Measurements from ENCODE around the gene GFOD1.
"Not testable (repeated sequence)": the region's sequence is repeated elsewhere in the genome, so short reads cannot be mapped to it uniquely, and the experiment has no call there.

Gene GFOD1

GRCh38 chr6:13354331-13355042 is 132.9 kb downstream of the GFOD1 start:
- in situ Hi-C loops (cut with MboI; ENCODE audit: low pct_unique_long_range_greater_than_20kb, low sequenced_read_pairs): no loop called here
- peak; percentile 95 for DNase-seq

GRCh38 chr6:13352165-13352564 is 135.2 kb downstream of the GFOD1 start:
- in situ Hi-C loops (cut with MboI; ENCODE audit: low pct_unique_long_range_greater_than_20kb, low sequenced_read_pairs): no loop called here
- DNase-seq: no peak

GRCh38 chr6:13351271-13351670 is 136.1 kb downstream of the GFOD1 start:
- no peak for DNase-seq
- in situ Hi-C loops (cut with MboI; ENCODE audit: low pct_unique_long_range_greater_than_20kb, low sequenced_read_pairs): no loop called here

- in situ Hi-C loops (cut with MboI; ENCODE audit: low pct_unique_long_range_greater_than_20kb, low sequenced_read_pairs): no loop called here
- DNase-seq: no peak
Observed at GRCh38 chr6:13349811-13350506, 137.4 kb downstream of the GFOD1 start.

- DNase-seq: no peak
- in situ Hi-C loops (cut with MboI; ENCODE audit: low pct_unique_long_range_greater_than_20kb, low sequenced_read_pairs): no loop called here
Observed at GRCh38 chr6:13348334-13349113, 138.9 kb downstream of the GFOD1 start.

GRCh38 chr6:13346245-13346644 is 141.2 kb downstream of the GFOD1 start:
- in situ Hi-C loops (cut with MboI; ENCODE audit: low pct_unique_long_range_greater_than_20kb, low sequenced_read_pairs): no loop called here
- no peak for DNase-seq

- in situ Hi-C loops (cut with MboI; ENCODE audit: low pct_unique_long_range_greater_than_20kb, low sequenced_read_pairs): no loop called here
- DNase-seq: no peak
Observed at GRCh38 chr6:13342414-13343019, 144.9 kb downstream of the GFOD1 start.

- no peak for DNase-seq
- in situ Hi-C loops (cut with MboI; ENCODE audit: low pct_unique_long_range_greater_than_20kb, low sequenced_read_pairs): no loop called here
Observed at GRCh38 chr6:13339863-13340630, 147.4 kb downstream of the GFOD1 start.

- DNase-seq: peak; percentile 79
- in situ Hi-C loops (cut with MboI; ENCODE audit: low pct_unique_long_range_greater_than_20kb, low sequenced_read_pairs): no loop called here
Observed at GRCh38 chr6:13338038-13338437, 149.4 kb downstream of the GFOD1 start.

GRCh38 chr6:13336553-13336952 is 150.8 kb downstream of the GFOD1 start:
- in situ Hi-C loops (cut with MboI; ENCODE audit: low pct_unique_long_range_greater_than_20kb, low sequenced_read_pairs): no loop called here
- DNase-seq: peak; percentile 88

- no peak for DNase-seq
- in situ Hi-C loops (cut with MboI; ENCODE audit: low pct_unique_long_range_greater_than_20kb, low sequenced_read_pairs): no loop called here
Observed at GRCh38 chr6:13334953-13335352, 152.4 kb downstream of the GFOD1 start.

- in situ Hi-C loops (cut with MboI; ENCODE audit: low pct_unique_long_range_greater_than_20kb, low sequenced_read_pairs): no loop called here
- DNase-seq: no peak
Observed at GRCh38 chr6:13332349-13332706, 155.1 kb downstream of the GFOD1 start.

- in situ Hi-C loops (cut with MboI; ENCODE audit: low pct_unique_long_range_greater_than_20kb, low sequenced_read_pairs): no loop called here
- DNase-seq: peak; percentile 74
Observed at GRCh38 chr6:13331516-13332348, 155.7 kb downstream of the GFOD1 start.

- no peak for DNase-seq
- in situ Hi-C loops (cut with MboI; ENCODE audit: low pct_unique_long_range_greater_than_20kb, low sequenced_read_pairs): no loop called here
Observed at GRCh38 chr6:13328875-13329183, 158.6 kb downstream of the GFOD1 start.

- DNase-seq: peak; percentile 94
- in situ Hi-C loops (cut with MboI; ENCODE audit: low pct_unique_long_range_greater_than_20kb, low sequenced_read_pairs): no loop called here
Observed at GRCh38 chr6:13328076-13328874, 159.1 kb downstream of the GFOD1 start, which contains the start of gene TBC1D7. TSS of gene TBC1D7 (minus strand) at chr6:13328537. CDS start at chr6:13326898, 1,639 bp downstream.

GRCh38 chr6:13327691-13328075 is 159.7 kb downstream of the GFOD1 start:
- no peak for DNase-seq
- in situ Hi-C loops (cut with MboI; ENCODE audit: low pct_unique_long_range_greater_than_20kb, low sequenced_read_pairs): no loop called here

- in situ Hi-C loops (cut with MboI; ENCODE audit: low pct_unique_long_range_greater_than_20kb, low sequenced_read_pairs); DNase-seq: not testable (repeated sequence)
Observed at GRCh38 chr6:13326031-13326586, 161.3 kb downstream of the GFOD1 start.
